GM18868 (cell line): ENCODE results near the gene TMOD3.
"Not testable (repeated sequence)": the region's sequence is repeated elsewhere in the genome, so short reads cannot be mapped to it uniquely, and the experiment has no call there.

ENCODE experiments used
- ATAC-seq: cut with Tn5 transposase; IDR thresholded peaks from one replicate; pipeline ENCODE4 v1.9.1; 2021; ENCODE audit warnings: mild to moderate bottlenecking, moderate library complexity; ENCODE audit not compliant: unreplicated experiment

TMOD3 gene

GRCh38 chr15:51829376-51830275 is at the start of gene TMOD3:
TSS of gene TMOD3 (plus strand) at chr15:51829653. CDS start at chr15:51862885, 33,232 bp downstream.
- ATAC-seq = peak; percentile 84

GRCh38 chr15:51780636-51781035 is 48.8 kb upstream of the TMOD3 start:
- ATAC-seq = no peak

GRCh38 chr15:51781506-51781905 is 47.9 kb upstream of the TMOD3 start:
- no peak for ATAC-seq

GRCh38 chr15:51782357-51782896 is 47.0 kb upstream of the TMOD3 start:
- ATAC-seq = no peak

GRCh38 chr15:51783967-51784366 is 45.5 kb upstream of the TMOD3 start:
- no peak for ATAC-seq

GRCh38 chr15:51787130-51787529 is 42.3 kb upstream of the TMOD3 start:
- ATAC-seq = not testable (repeated sequence)

GRCh38 chr15:51792474-51792873 is 37.0 kb upstream of the TMOD3 start:
- not testable (repeated sequence) for ATAC-seq

- no peak for ATAC-seq
Observed at GRCh38 chr15:51793521-51794305, 35.7 kb upstream of the TMOD3 start.

- no peak for ATAC-seq
Observed at GRCh38 chr15:51796847-51797401, 32.5 kb upstream of the TMOD3 start.

GRCh38 chr15:51798281-51798680 is 31.2 kb upstream of the TMOD3 start:
- no peak for ATAC-seq

GRCh38 chr15:51799282-51800252 is 29.9 kb upstream of the TMOD3 start:
- ATAC-seq = no peak

GRCh38 chr15:51801391-51801835 is 28.0 kb upstream of the TMOD3 start:
- no peak for ATAC-seq

- no peak for ATAC-seq
Observed at GRCh38 chr15:51802593-51802992, 26.9 kb upstream of the TMOD3 start.

GRCh38 chr15:51803965-51804364 is 25.5 kb upstream of the TMOD3 start:
- ATAC-seq = no peak

- ATAC-seq = no peak
Observed at GRCh38 chr15:51806123-51806522, 23.3 kb upstream of the TMOD3 start.

- ATAC-seq = no peak
Observed at GRCh38 chr15:51809457-51809856, 20.0 kb upstream of the TMOD3 start.

- no peak for ATAC-seq
Observed at GRCh38 chr15:51812598-51812997, 16.9 kb upstream of the TMOD3 start.

- ATAC-seq = no peak
Observed at GRCh38 chr15:51814606-51815005, 14.8 kb upstream of the TMOD3 start.

GRCh38 chr15:51816611-51817010 is 12.8 kb upstream of the TMOD3 start:
- ATAC-seq = no peak

- no peak for ATAC-seq
Observed at GRCh38 chr15:51818150-51818549, 11.3 kb upstream of the TMOD3 start.
